ENCODE measurements around the gene PYGM. TPM values are rescaled to one million over a fixed set of nuclear protein-coding genes. Genes with fewer than 3 reads are reported as not detected.

The PYGM gene
- total RNA-seq, 1 experiment from 2014 or later, result 1.7 TPM

- DNase-seq (ENCODE audit: low read depth, low spot score), result no peak
These were observed 17.5 kb downstream of the PYGM start for GRCh38 chr11:64742087-64742888.

More at GRCh38 chr11:64742087-64742888, 17.5 kb downstream of the PYGM start:
- TF ChIP-seq FOSL1 (IDR thresholded peaks at IDR 0.05; ENCODE audit: low read depth) (no peak), SRF (IDR thresholded peaks at IDR 0.05; ENCODE audit: low read depth) (no peak), JUND (IDR thresholded peaks at IDR 0.05) (no peak), REST (IDR thresholded peaks at IDR 0.05; ENCODE audit: low read depth) (no peak), ZNF274 (IDR thresholded peaks at IDR 0.05; ENCODE audit: low read depth, low read length) (no peak), TCF7L2 (IDR thresholded peaks at IDR 0.05; ENCODE audit: borderline replicate concordance, extremely low read depth, insufficient read depth, insufficient read length) (no peak), EZH2 (IDR thresholded peaks at IDR 0.05) (no peak), CBX3 (IDR thresholded peaks at IDR 0.05; ENCODE audit: low read depth) (no peak), RAD21 (IDR thresholded peaks at IDR 0.05; ENCODE audit: low read depth) (no peak), EZH2phosphoT487 (IDR thresholded peaks at IDR 0.05; ENCODE audit: borderline replicate concordance) (no peak), MAX (IDR thresholded peaks at IDR 0.05) (no peak)
- RAD21 ChIA-PET (ENCODE audit: low non-redundant PET in 1 of 2, low total read pairs in 2 of 2, uncharacterized antibody in 2 of 2, unreplicated experiment in 2 of 2), result interaction anchor here in 1 of 2 experiments (0.6 kb wide), 1 partner anchor 20 kb away, joined by 3 read pairs; no protein-coding TSS in a partner anchor
- Histone ChIP-seq H3K9ac (ENCODE audit: low read length) (peak overlapping the region; percentile 70), H4K20me1 (ENCODE audit: insufficient read depth) (no peaks in the 10 kb centered on the region), H3K9me3 (ENCODE audit: control insufficient read depth in 1 of 2, insufficient read depth in 1 of 2, low read depth in 1 of 2, low read length in 2 of 2) (no peaks in the 10 kb centered on the region), H3K4me2 (ENCODE audit: low read length) (peak overlapping the region; percentile 99), H3K27ac (ENCODE audit: low read depth, low read length) (no peak overlapping the region; the same call in 1 of the 2 replicates), H3K4me3 (replicated peaks in 1 of 2; ENCODE audit: low read depth in 1 of 2, low read length in 2 of 2) (peak overlapping the region; percentile 63 to 83), H3K79me2 (ENCODE audit: insufficient read depth, low read length) (no peaks in the 10 kb centered on the region), H2AFZ (ENCODE audit: low read depth, low read length, poor library complexity, severe bottlenecking) (peak overlapping the region; percentile 97), H3K36me3 (ENCODE audit: control insufficient read depth in 1 of 2, insufficient read depth in 2 of 2, low read length in 2 of 2) (no peaks in the 10 kb centered on the region), H3K27me3 (ENCODE audit: insufficient read depth, low read length) (no peaks in the 10 kb centered on the region), H3K9me2 (ENCODE audit: insufficient read depth) (no peaks in the 10 kb centered on the region), H3K4me1 (ENCODE audit: control insufficient read depth in 1 of 2, insufficient read depth in 2 of 2, low read length in 2 of 2) (peaks cover 8 to 28% of the 10 kb centered on the region in 2 experiments)
- no TSS peak for BruUV-seq (replicated peaks)
- CTCF ChIA-PET, result interaction anchor here (0.8 to 1.5 kb wide), 4 partner anchors 9 to 62 kb away, joined by 3 to 4 read pairs (median 4); no protein-coding TSS in a partner anchor
- intact Hi-C loops (cut with micrococcal nuclease), result loop anchor here (5.0 kb wide), 1 partner anchor 190 kb away; no protein-coding TSS in a partner anchor
- POLR2A ChIA-PET, result no interaction called here
- peak; percentile 51 for ATAC-seq

Data from HCT116 (cell line).